Endothelial cell of umbilical vein (primary cell): Measurements from ENCODE around the gene BMAL2.
A peak's percentile ranks its signal among the peaks of the same experiment; 100 is the strongest.

ENCODE experiments used
- CTCF ChIP-seq, 2 donors: IDR thresholded peaks; 1 replicate in 1 of 2; 2 replicates in 1 of 2; pipeline ENCODE4 v1.5.1; 2011; ENCODE audit warnings: low read length in 2 of 2, mild to moderate bottlenecking in 2 of 2, moderate library complexity in 2 of 2, control low read depth in 1 of 2, inconsistent platforms in 1 of 2, low read depth in 1 of 2; ENCODE audit not compliant: insufficient read depth in 1 of 2; ENCODE audit errors: extremely low read depth in 1 of 2
- EZH2 ChIP-seq: IDR thresholded peaks from 2 replicates; pipeline ENCODE4 v1.6.1; 2012; ENCODE audit warnings: borderline replicate concordance, low read depth, mild to moderate bottlenecking, moderate library complexity, low read length, inconsistent platforms; ENCODE audit not compliant: severe bottlenecking
- FOS ChIP-seq: IDR thresholded peaks from 2 replicates; pipeline ENCODE4 v1.6.1; 2011; ENCODE audit warnings: mild to moderate bottlenecking, low read length, moderate library complexity, borderline replicate concordance; ENCODE audit not compliant: insufficient read depth
- GATA2 ChIP-seq: IDR thresholded peaks from 2 replicates; pipeline ENCODE4 v1.7.0; 2011; ENCODE audit warnings: low read depth, mild to moderate bottlenecking, moderate library complexity, mixed read lengths, low read length; ENCODE audit not compliant: insufficient read length, insufficient read depth
- JUN ChIP-seq: IDR thresholded peaks from 2 replicates; pipeline ENCODE4 v1.6.1; 2011; ENCODE audit warnings: borderline replicate concordance, low read depth; ENCODE audit not compliant: insufficient read length, insufficient read depth
- POLR2A ChIP-seq: IDR thresholded peaks from 2 replicates; pipeline ENCODE4 v1.6.1; 2012; ENCODE audit warnings: low read depth, mild to moderate bottlenecking, control low read depth, low read length
- POLR2AphosphoS5 ChIP-seq: IDR thresholded peaks from 2 replicates; pipeline ENCODE4 v1.6.1; 2012; ENCODE audit warnings: low read depth, mild to moderate bottlenecking, control low read depth, low read length, moderate library complexity; ENCODE audit not compliant: insufficient read depth

- no peak for TF ChIP-seq CTCF (IDR thresholded peaks at IDR 0.05; ENCODE audit: extremely low read depth in 1 of 2, insufficient read depth in 1 of 2, low read depth in 1 of 2, low read length in 2 of 2)
- no peak for TF ChIP-seq EZH2
- no peak for TF ChIP-seq GATA2
- no peak for TF ChIP-seq POLR2AphosphoS5
- TF ChIP-seq POLR2A = no peak
- TF ChIP-seq FOS = no peak
- TF ChIP-seq JUN = peak; percentile 5
Observed at GRCh38 chr12:27292718-27293117, 39.9 kb upstream of the BMAL2 start.
